Aorta (tissue), 5 donors: ENCODE measurements around the gene SORBS2. TPM values are rescaled to one million over a fixed set of nuclear protein-coding genes. Genes with fewer than 3 reads are reported as not detected.

Experiments used
- ATAC-seq: fragments of 200-7000 bp; cut with Tn5 transposase; one replicate; pipeline ENCODE4 v1.9.1; 2022; ENCODE audit warnings: moderate library complexity; ENCODE audit not compliant: low FRiP score
- DNase-seq, 2 donors: peaks; one replicate each; pipeline ENCODE4 v3.0.0-alpha.2; 2020
- H3K27ac ChIP-seq, 2 donors: one replicate each; pipeline ENCODE4 v1.5.1; 2013; ENCODE audit warnings: low read length in 2 of 2, mild to moderate bottlenecking in 2 of 2, moderate library complexity in 2 of 2, control low read depth in 1 of 2, inconsistent platforms in 1 of 2, low read depth in 1 of 2
- H3K27me3 ChIP-seq, 2 donors: one replicate each; pipeline ENCODE4 v1.6.1; 2013; ENCODE audit warnings: control low read depth in 1 of 2, low read length in 1 of 2, mild to moderate bottlenecking in 1 of 2, moderate library complexity in 1 of 2; ENCODE audit not compliant: insufficient read depth in 2 of 2, control insufficient read depth in 1 of 2
- H3K36me3 ChIP-seq, 2 donors: one replicate each; pipeline ENCODE4 v1.6.1; 2013; ENCODE audit warnings: control low read depth in 1 of 2, low read length in 1 of 2, mild to moderate bottlenecking in 1 of 2; ENCODE audit not compliant: insufficient read depth in 2 of 2, control insufficient read depth in 1 of 2
- H3K4me1 ChIP-seq, 2 donors: one replicate each; pipeline ENCODE4 v1.6.1; 2013; ENCODE audit warnings: low read length in 2 of 2, control low read depth in 1 of 2, mild to moderate bottlenecking in 1 of 2, moderate library complexity in 1 of 2; ENCODE audit not compliant: insufficient read depth in 2 of 2, control insufficient read depth in 1 of 2
- H3K4me3 ChIP-seq, 2 donors: one replicate each; pipeline ENCODE4 v1.5.1; 2013; ENCODE audit warnings: low read length in 2 of 2, control low read depth in 1 of 2, mild to moderate bottlenecking in 1 of 2
- H3K9me3 ChIP-seq: one replicate; pipeline ENCODE4 v1.6.1; 2013; ENCODE audit warnings: mild to moderate bottlenecking, low read length; ENCODE audit not compliant: control insufficient read depth
- WGBS, 2 donors: extraction: QIAGEN DNeasy Blood & Tissue Kit; methylation state at CpG; one replicate each; pipeline ENCODE4 v1.1.7; 2013; 5-methylcytosine and 5-hydroxymethylcytosine counted together
- intact Hi-C, 2 donors: fragments of 100-400 bp; cut with DNase I; formaldehyde crosslinking; loops; one replicate each; pipeline versions ENCODE4 v1.14.2 to v1.15.0; 2022
- polyA plus RNA-seq, 2 donors: library from polyadenylated mRNA; stranded (reverse); fragments of 200-250 nt; gene quantifications; one replicate each; pipeline ENCODE4 v1.2.3, GENCODE V29; 2013
- total RNA-seq, 2 donors: library from RNA; stranded (reverse); fragmentation: NEBNext Ultra II Directional; extraction: Animal tissue kit (Norgen Biotek cat#: 25700); gene quantifications; one replicate each; pipeline ENCODE4 v1.2.1, GENCODE V29; 2021
- donor health status: healthy with polysubstance abuse.
- donor health status: Bipolar disorder and iron deficiency.
- donor health status: DM: no; HTN: no; CAD: no.
- donor health status: DM: no; HTN: no; CAD: no.
- donor health status: DM: yes; HTN: yes; CAD: no.

SORBS2 gene
- total and polyA plus RNA-seq, 4 donors: 111 to 696 (median 246) TPM

DNA sequence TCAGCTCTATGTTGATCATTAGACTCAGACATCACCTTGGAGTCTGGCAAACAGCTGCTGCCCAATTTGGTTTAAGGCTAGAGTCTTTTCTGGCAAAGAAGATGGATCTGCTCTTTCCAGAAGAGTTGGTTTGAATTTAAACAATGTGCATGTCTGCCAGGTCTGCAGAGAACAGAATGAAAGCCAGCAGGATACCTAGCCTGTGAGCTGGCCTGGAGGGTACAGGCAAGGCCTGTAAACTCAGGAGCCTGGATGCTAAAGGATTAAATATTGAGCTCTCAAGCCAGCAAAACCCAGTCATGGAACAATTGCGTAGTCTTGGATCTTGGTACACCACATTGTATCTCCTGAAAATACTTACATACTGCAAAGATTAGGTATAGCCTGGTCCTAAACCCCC lies 261.1 kb downstream of the SORBS2 start:
- Histone ChIP-seq H3K4me3 (no peak overlapping the region), H3K27me3 (no peaks in the 10 kb centered on the region), H3K4me1 (peaks cover 0 to 3% of the 10 kb centered on the region in 2 donors), H3K36me3 (no peaks in the 10 kb centered on the region), H3K27ac (peak overlapping the region in 1 of 2 donors; percentile 3), H3K9me3 (no peaks in the 10 kb centered on the region)
- no peak for ATAC-seq
- intact Hi-C loops: no loop called here
- DNase-seq: no peak
- WGBS, 2 donors: 45 to 100% methylated on average over 1 of the region's 1 CpG

DNA sequence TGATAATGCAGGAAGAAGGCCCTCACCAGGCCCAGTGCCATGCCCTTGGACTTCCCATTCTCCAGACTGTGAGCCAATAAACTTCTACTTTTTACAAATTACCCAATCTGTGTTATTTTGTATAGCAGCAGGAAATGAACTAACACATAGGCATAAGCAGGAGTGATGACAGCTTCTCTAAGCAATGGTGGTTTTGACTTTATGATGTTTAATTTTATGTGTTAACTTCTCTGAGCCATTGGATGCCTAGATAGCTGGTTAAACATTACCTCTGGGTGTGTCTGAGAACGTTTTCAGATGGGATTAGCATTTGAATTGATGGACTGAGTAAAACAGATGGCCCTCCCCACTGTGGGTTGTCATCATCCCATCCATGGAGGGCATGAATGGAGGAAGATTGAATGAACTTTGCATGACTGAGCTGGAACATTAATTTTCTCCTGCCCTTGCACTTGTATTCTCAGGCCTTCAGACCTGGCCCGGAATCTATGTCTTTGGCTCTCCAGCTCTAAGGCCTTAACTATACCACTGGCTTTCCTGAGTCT lies 262.8 kb downstream of the SORBS2 start:
- intact Hi-C loops: no loop called here
- no peaks in the 10 kb centered on the region for H3K27me3 ChIP-seq

DNA sequence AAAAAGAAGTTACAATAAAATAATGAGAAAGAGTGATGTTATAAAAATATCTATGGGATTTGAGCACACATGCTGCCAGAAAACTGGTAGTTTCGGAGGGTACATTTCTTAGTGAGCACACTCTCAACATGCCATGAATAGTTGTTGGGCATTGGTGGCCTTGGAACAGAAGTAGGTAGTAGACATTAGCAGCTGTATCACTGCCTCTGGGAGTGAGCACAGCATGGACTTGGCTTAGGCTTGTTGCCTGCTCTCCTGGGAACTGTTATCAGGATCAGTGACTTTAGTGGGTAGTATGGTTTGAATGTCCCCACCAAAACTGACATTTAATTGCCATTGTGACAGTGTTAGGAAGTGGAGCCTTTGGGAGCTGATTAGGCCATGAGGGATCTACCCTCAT lies 263.4 kb downstream of the SORBS2 start:
- WGBS, 2 donors: 6 to 8% methylated on average over 1 of the region's 1 CpG
- ATAC-seq (no peak), DNase-seq (no peak)
- no peaks in the 10 kb centered on the region for H3K9me3 ChIP-seq
- H3K4me1 ChIP-seq: peaks cover 0 to 1% of the 10 kb centered on the region in 2 donors
- no peaks in the 10 kb centered on the region for H3K36me3 ChIP-seq
- H3K27ac ChIP-seq: peak overlapping the region in 1 of 2 donors; percentile 32
- no peaks in the 10 kb centered on the region for H3K27me3 ChIP-seq
- intact Hi-C loops: no loop called here
- no peak overlapping the region for H3K4me3 ChIP-seq

More for the DNA sequence above, 262.8 kb downstream of the SORBS2 start:
- Histone ChIP-seq H3K4me3 (no peak overlapping the region), H3K36me3 (no peaks in the 10 kb centered on the region), H3K9me3 (no peaks in the 10 kb centered on the region), H3K27ac (peak overlapping the region in 1 of 2 donors; percentile 32), H3K4me1 (peaks cover 0 to 3% of the 10 kb centered on the region in 2 donors)
- 77 to 88% methylated on average over 2 of the region's 2 CpGs for WGBS, 2 donors
- ATAC-seq: no peak
- no peak for DNase-seq

DNA sequence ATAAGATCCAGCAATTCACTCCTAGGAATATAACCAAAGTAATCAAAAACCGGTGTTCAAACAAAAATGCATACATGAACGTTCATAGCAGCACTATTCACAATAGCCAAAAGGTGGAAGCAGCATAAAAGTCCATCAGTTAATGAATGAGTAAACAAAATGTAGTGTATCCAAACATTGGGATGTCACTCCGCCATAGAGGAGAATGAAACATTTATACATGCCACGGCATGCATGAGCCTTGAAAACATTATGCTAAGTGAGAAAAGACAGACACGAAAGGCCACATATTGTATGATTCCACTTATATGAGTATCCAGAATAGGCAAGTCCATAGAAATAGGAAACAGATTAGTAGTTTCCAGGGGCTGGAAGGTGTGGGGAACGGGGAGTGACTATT lies 265.7 kb downstream of the SORBS2 start:
- WGBS, 2 donors: 65 to 74% methylated on average over 6 of the region's 6 CpGs
- no peak overlapping the region for H3K27ac ChIP-seq
- no peaks in the 10 kb centered on the region for H3K27me3 ChIP-seq
- intact Hi-C loops: no loop called here
- ATAC-seq (no peak), DNase-seq (no peak)
- H3K36me3 ChIP-seq: no peaks in the 10 kb centered on the region
- no peak overlapping the region for H3K4me3 ChIP-seq
- no peaks in the 10 kb centered on the region for H3K9me3 ChIP-seq
- no peaks in the 10 kb centered on the region for H3K4me1 ChIP-seq

DNA sequence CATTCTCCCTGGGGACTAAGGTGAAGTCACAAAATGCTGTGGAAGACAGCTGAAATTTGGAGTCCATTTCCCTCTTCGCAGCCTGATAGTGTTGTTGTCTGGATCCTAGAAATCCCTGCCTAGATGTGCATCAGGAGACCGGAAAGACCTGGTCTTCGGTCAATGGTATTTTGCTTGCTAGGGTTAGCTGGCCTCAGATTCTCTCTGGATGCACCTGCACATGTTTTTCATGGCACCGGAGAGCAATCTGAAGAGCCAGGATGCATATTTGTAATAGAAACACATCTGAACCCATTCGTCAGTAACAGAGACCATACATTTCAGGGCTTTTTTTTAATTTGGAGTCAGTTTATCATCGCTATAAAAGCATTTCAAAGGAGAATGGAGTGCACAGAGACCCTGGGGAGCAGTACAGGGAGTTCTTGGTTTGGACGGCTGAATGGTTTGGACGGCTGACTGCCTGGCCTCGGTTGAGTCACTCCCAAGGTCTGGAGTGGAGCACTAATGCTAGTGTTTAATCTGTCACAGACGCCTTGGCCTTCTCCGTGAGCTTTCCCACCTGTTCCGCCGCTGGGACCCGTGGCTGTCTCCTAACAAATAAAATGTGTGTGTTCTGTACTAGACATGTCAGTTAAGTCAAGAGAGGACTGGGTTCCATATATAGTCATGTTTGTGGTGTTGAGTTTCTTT lies 269.2 kb downstream of the SORBS2 start:
- intact Hi-C loops: no loop called here
- Histone ChIP-seq H3K27me3 (no peaks in the 10 kb centered on the region), H3K4me1 (no peaks in the 10 kb centered on the region), H3K9me3 (no peaks in the 10 kb centered on the region), H3K36me3 (no peaks in the 10 kb centered on the region), H3K27ac (peak overlapping the region; percentile 80 to 93), H3K4me3 (no peak overlapping the region)
- 16 to 17% methylated on average over 14 of the region's 14 CpGs for WGBS, 2 donors
- ATAC-seq (peak; percentile 82), DNase-seq (peak; percentile 82 to 85)

DNA sequence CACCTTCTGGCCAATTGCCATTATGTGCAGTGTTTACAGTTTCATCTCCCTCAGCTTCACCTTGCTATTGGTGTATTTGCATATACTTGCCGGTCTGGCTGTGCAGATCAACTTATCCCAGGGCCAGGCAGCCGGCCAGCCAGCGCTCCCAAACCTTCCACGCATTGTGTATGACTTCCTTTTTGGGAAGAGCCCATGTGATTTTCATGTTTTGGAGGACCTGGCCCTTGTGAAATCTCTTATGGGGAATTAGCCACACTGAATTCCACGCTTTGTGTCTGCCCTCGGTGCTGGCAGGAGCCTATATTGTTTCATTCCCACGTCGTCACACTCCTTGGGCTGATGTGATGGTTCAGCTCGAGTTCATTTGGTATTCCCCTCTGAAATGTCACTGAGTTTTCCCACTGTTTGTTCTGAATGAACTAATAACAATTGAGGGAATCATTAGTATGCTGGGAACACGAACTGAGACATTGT lies 270.7 kb downstream of the SORBS2 start:
- Histone ChIP-seq H3K4me1 (no peaks in the 10 kb centered on the region), H3K27me3 (no peaks in the 10 kb centered on the region), H3K36me3 (no peaks in the 10 kb centered on the region), H3K27ac (peak overlapping the region in 1 of 2 donors; percentile 93), H3K9me3 (no peaks in the 10 kb centered on the region), H3K4me3 (no peak overlapping the region)
- ATAC-seq (peak; percentile 72), DNase-seq (peak; percentile 78 to 88)
- intact Hi-C loops: no loop called here
- 3 to 6% methylated on average over 10 of the region's 10 CpGs for WGBS, 2 donors

DNA sequence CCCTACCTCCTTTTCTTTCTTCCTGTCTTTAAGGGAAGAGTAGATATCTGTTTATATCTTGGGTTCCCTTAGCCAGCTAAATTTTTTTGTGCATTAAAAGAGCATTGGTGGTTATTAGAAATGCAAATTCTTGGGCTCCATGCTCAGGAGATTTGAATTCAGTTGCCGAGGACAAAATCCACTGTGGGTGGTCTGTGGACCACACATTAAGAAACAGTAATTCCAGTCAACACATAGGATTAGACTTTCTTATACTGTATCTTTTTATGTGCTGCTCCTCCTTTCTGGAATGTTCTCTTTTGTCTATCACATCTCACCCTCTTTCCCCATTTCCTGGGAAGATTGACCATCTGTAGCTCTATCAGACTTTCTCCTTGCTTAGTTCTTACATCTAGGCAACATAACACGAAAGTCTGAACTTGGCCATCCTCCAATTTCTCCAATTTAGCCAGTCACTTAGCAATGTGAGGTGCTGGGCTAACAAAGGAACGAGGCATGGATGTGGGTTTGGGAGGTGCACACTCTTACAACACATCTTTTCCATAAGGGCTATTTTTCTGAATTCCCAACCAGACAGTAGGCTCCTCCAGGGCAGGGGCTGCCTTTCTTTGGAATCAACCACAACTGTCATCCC lies 271.4 kb downstream of the SORBS2 start:
- DNase-seq: no peak
- H3K4me1 ChIP-seq: no peaks in the 10 kb centered on the region
- H3K36me3 ChIP-seq: no peaks in the 10 kb centered on the region
- no peaks in the 10 kb centered on the region for H3K27me3 ChIP-seq
- WGBS, 2 donors: 33 to 36% methylated on average over 3 of the region's 3 CpGs
- H3K9me3 ChIP-seq: no peaks in the 10 kb centered on the region
- ATAC-seq: no peak
- intact Hi-C loops: no loop called here
- no peak overlapping the region for H3K4me3 ChIP-seq
- H3K27ac ChIP-seq: peak overlapping the region; percentile 39 to 93

DNA sequence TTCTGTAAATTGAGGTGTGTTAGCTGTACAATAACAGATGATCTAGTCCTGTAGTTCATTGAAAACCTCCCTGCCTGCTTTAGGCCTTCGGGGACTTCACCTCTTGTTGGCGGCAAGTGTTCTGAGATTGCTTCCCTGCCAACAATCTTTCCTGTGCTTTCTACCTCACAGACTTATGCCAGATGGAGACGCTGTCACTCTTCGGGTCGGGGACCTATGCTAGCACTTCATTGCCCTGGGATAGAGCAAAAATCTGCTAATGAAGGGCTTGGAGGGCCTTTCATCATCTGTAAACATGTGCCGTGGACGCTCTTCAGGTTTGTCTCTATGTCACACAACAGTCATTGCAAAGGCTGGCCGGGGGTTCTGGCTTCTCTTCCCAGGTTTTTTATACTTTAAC lies 272.0 kb downstream of the SORBS2 start:
- Histone ChIP-seq H3K27me3 (no peaks in the 10 kb centered on the region), H3K9me3 (no peaks in the 10 kb centered on the region), H3K4me1 (no peaks in the 10 kb centered on the region), H3K36me3 (no peaks in the 10 kb centered on the region), H3K27ac (no peak overlapping the region), H3K4me3 (no peak overlapping the region)
- ATAC-seq: no peak
- intact Hi-C loops: no loop called here
- no peak for DNase-seq
- WGBS, 2 donors: 81 to 83% methylated on average over 8 of the region's 8 CpGs
